AG09309 (cell line): ENCODE results near the gene TSPAN3.

Experiments
- DNase-seq: peaks from one replicate; pipeline ENCODE4 v3.0.0-alpha.2; 2010; ENCODE audit warnings: low read depth
- H3K4me3 ChIP-seq: 2 replicates; pipeline ENCODE4 v1.5.1; 2011; ENCODE audit warnings: mild to moderate bottlenecking, low read depth, low read length, moderate library complexity; ENCODE audit not compliant: control insufficient read depth
- TF ChIP-seq, protein P1 (sequence below): IDR thresholded peaks from 2 replicates; pipeline ENCODE4 v1.5.1; 2011; ENCODE audit warnings: mild to moderate bottlenecking, low read depth, low read length, inconsistent platforms; ENCODE audit not compliant: insufficient read depth, control insufficient read depth; ENCODE audit errors: missing control alignments

TSPAN3 gene

DNA sequence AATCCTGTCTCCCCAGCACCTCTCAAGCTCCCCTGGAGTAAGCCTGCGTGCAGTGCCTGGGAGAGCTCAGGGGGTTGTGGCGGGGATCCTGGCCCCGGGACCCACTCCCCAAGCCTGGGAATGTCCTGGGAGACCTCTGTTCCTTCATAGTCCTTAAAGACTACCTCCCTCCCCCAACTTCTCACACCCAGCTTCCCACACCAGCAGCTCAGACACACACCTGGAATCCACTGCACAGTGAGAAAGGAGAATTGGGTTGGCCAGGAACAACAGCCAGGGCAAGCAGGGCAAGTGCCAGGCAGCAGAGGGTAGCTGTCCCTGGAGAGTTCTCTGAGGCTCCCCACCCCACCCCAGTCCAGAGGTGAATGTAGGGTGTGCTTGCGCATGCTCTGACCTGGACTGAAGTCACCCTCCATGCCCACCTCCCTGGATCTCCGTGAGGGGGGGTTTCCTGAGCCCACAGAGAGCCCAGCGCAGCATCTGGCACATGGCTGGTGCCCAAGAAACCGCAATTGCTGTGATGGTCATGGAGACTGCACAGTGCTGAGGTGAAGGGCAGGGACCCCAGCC, 53.7 kb downstream of the TSPAN3 start:
- TF ChIP-seq, protein P1, sequence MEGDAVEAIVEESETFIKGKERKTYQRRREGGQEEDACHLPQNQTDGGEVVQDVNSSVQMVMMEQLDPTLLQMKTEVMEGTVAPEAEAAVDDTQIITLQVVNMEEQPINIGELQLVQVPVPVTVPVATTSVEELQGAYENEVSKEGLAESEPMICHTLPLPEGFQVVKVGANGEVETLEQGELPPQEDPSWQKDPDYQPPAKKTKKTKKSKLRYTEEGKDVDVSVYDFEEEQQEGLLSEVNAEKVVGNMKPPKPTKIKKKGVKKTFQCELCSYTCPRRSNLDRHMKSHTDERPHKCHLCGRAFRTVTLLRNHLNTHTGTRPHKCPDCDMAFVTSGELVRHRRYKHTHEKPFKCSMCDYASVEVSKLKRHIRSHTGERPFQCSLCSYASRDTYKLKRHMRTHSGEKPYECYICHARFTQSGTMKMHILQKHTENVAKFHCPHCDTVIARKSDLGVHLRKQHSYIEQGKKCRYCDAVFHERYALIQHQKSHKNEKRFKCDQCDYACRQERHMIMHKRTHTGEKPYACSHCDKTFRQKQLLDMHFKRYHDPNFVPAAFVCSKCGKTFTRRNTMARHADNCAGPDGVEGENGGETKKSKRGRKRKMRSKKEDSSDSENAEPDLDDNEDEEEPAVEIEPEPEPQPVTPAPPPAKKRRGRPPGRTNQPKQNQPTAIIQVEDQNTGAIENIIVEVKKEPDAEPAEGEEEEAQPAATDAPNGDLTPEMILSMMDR, result no peak
- no peak overlapping the region for H3K4me3 ChIP-seq
- no peak for DNase-seq

DNA sequence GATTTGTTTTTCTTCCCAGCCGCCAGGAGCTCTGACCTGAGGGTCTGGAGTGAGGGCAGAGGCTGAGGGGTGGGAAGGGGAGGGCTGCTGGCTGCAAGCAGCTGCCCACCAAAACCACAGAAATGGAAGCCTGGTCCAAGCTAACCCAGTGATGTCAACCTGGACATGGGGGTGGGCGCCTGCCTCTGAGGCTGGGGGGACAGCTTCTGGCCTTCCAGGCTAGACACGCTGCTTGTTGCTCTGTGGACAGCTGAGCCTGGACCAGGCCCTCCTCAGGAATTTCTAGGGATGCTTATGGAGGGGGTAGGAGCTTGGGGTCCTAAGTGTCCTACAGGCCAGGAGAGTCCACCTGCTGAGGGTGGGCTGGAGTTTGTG, 54.6 kb downstream of the TSPAN3 start:
- TF ChIP-seq, protein P1, result no peak
- no peak overlapping the region for H3K4me3 ChIP-seq
- no peak for DNase-seq

DNA sequence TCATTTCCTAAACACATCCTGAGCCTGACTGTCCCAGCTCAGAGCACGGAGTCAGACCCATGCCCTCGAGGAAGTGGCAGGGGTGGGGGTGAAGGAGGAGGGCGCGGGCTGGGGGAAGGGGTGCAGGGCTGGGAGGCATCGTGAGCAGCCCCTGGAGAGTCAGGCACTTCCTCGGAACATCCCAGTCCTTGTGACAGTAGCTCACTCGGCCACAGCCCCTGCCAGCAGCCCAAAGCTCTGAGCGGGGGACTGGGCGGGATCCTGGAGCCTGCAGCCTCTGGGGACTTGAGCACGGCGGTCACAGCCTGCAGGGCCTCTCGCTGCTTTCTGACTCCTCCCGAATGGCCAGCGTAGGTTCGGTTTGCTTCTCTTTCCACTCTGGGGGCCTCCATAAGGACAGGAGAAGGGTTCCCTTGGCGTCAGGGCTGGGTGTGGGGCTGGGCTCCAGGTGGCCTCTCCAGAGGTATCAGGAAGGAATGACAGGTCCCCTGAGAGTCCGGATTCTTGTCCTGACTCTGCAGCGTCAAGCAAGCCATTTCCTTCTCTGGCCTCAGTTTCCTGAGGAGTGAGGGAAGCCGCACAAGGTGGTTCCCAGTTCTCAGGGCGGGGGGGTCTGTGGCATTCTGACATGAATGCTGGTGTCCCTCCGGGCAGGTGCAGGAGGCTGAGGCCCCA, 55.1 kb downstream of the TSPAN3 start:
- H3K4me3 ChIP-seq, result no peak overlapping the region
- TF ChIP-seq, protein P1, result no peak
- no peak for DNase-seq

DNA sequence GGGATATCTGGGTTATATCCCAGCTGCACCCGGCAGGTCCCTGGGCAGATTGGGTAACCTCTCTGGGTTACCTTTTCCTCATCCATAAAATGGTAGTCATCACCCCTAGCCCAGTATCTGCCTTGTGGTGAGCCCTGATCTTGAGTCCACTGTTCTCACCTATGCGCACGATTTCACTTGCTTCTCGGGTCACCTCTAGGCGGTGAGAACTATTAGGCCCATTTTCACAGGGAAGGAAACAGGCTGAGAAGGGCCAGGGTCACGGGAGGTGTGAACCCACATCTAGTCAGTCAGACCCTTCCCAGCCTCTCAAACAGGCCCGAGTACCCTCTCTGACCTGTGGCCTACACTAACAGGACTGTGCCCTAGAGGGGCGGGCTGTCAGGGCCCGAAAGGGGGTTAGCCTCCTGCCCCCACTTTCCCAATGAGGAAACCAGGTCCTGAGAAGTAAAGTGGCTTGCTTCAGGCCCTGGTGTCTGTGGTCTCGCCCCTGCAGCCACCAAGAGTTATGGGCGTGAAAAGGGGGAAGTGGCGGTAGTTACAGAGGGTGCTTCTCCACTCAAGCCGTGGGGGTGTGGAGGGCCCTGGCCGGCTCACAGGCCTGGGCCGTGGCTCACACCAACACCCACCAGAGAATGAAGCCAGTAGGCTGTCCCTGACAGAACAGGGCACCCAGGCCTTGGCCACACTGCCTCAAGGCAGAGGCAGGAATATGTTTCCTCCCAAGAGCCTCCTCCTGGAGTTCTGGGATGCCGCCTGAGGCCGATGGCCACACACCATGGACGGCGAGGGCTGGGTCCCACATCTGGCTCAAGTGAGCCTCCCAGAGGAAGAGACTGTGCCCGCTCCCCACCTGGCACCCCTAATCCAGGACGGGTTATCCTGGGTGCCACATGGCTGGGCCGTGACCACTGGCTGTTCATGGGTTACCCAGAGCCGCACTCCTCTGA, 56.5 kb downstream of the TSPAN3 start:
- TF ChIP-seq, protein P1, result no peak
- no peak for DNase-seq
- H3K4me3 ChIP-seq, result no peak overlapping the region

DNA sequence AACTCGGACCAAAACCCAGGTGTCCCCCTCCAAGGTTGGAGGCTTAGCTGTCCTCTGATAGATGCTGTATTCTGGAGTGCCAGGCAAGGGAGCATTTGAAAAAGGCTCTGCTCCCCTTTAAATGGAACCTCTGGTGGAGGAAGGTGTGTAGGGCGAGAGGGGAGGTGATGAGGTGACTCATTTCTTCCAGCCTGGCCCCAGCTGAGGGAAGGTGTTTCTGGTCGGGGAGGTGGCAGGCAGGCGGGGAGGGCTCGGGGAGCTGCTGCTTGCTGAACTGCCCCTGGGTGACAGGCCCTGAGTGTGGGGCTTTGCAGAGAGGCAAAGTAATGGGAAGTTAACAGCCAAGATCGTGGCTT, 57.2 kb downstream of the TSPAN3 start:
- TF ChIP-seq, protein P1, result no peak
- no peak overlapping the region for H3K4me3 ChIP-seq
- DNase-seq, result no peak

DNA sequence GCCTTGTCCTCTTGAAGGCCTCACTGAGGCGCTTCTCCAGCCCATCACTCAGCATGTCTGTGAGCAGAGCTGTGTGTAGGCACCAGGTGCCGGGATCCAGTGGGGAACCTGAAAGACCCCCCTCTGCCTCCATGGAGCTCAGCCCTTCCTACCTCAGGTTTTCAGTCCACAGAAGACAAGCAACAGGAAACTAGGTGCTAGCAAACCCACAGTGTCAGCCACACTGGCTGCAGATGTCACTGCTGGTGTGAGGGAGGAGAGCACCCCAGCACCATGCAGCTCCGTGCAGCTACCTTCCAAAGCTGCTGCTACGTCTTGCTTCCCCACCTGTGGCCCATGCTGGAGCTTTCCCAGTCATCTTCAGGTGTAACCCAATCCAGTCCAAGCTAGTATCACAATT, 58.0 kb downstream of the TSPAN3 start:
- TF ChIP-seq, protein P1, result no peak
- no peak for DNase-seq
- no peak overlapping the region for H3K4me3 ChIP-seq
